Activated CD8-positive, alpha-beta memory T cell treated with anti-CD3 and anti-CD28 coated beads, Interleukin-2, amount 50 U/mL, for 48 hours (primary cell): ENCODE data around the gene PRKAR1B.

Source experiments
- DNase-seq: peaks from one replicate; pipeline ENCODE4 v3.0.0-alpha.2; 2020

PRKAR1B gene

DNA sequence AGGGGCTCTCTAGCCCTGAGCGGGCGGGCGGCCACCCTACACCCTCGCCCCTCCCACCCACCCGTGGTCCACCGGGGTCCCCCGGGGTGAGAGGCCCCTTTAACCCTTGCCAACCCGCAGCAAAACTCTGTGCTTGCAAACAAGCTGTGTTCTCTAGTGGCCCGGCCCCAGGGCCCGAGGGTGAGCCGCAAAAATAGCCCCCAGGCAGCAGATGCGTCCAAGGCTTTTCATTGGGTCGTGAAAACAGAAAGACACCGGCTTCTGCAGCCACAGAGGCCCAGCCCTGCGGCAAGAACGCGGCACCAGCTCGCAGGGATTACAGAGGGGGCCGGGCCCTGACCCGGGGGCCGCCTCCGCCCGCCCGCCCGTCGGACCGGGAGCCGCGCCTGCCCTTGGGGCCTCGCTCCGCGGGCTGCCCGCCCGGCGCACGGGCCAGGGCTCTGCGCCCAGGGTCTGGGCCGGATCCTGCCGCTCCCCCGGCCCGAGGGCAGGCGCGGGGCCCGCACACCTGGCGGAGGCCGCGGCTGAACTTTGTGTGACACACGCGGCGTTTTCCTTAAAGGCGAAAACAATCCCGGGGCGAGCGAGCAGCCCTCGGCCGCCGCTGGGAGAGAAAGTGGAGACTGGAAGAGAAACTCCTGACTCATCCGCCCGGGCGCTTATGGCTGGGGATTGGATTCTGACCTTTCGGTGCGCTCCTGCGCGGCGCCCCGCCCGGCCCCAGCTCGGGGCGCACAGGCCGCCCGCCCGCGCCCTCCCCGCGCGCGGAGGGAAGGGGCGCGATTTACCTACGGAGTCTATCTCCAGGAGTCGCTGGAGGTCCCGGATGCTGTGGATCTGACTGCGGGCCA is 210.2 kb downstream of the PRKAR1B start:
- peak; percentile 71 for DNase-seq

DNA sequence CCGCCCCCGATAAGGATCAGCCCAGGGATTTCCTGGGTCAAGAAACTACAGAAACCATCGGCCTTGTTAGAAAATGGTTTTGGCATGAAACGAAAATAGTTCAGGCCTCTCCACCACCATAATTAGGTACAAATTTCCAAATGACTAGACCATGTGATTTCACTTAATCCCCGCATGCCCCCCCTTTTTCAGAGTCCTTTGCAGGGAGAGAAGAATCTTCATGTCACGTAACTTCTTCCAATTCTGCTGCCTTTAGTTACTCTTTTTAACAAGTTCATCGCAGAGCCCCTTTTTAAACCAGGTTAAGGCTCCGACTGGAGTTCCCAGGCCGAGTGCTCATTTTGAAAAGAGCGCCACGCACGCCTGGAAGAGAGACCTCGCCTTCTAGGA is 210.9 kb downstream of the PRKAR1B start:
- DNase-seq: no peak

DNA sequence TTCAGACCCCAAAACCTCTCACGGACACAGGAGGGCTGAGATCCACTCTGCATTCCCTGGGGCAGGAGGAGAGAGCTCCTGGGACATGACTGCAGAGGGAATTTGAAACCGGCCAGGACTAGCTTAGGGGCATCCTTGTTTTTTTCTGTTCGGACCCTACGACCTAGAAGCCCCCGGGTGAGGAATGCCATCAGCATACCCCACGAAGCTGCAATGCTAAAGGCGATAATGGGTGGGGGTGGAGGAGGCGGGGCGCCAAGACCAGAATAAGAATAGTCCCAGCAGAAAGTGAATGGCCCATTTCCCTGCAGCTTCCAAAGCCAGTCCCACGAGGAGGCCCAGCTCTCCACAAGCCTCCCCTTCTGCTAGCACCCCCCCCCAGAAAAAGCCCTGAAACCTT is 211.5 kb downstream of the PRKAR1B start:
- no peak for DNase-seq

DNA sequence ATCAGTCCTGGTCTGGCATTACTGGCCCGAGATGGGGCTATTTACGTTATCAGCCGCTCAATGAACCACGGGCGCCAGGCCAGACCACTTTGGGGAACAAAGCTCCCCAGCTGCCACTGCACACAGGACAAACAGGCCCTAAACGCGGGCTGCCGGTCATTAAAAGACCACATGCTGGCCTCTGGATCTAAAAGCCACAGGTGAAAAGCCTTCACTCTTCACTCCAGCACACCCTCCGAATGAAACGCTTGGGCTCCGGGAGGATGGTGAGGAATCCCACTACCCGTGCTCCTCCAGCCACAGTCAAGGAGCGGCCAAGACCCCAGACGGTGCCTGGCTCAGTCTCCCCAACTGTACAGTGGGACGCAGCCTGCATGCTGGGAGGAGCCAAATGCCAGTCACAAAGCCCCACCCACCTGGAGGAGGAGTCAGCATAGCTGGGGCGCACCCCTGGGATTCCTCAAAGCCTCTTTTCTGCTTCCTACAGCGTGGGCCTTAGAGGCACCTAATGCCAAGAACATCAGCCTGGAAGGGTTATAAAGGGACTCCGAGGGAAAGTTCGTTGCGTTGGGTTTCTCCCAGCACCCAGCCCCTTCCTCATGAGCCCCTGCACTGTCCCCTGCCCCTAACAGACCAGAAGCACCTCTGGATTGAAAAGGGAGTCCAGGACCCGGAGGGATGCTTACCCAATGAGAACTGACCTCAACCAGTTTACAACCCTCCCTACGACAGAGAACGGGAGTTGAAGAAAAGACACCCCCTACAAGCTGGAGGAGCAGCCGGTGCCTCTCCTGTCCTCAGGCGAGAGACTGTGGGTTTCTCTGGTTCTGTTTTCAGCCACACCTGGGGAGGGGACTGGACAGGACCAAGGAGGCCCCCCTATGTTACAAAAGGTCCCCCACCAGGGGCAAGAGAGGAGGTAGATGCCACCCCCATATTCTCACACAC is 212.2 kb downstream of the PRKAR1B start:
- peak; percentile 59 for DNase-seq

DNA sequence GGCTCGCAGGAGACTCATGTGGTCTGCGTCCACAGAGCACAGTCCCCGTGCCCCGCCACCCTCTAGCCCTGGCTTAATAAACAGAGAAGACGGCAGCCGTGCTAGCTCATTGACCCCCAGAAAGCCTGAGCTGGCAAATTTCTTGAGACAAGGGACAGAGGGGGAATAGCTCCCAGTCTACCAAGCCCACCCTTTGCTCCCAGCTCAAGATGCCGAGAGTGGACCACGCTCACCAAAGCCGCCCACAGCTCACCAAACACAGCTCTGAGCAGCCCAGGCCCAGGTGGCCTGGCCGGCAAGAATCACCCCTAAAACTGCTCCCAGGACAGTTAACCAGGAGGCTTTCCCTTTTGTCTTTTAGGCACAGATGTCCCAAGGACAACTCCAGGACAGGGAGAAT is 212.8 kb downstream of the PRKAR1B start:
- no peak for DNase-seq

DNA sequence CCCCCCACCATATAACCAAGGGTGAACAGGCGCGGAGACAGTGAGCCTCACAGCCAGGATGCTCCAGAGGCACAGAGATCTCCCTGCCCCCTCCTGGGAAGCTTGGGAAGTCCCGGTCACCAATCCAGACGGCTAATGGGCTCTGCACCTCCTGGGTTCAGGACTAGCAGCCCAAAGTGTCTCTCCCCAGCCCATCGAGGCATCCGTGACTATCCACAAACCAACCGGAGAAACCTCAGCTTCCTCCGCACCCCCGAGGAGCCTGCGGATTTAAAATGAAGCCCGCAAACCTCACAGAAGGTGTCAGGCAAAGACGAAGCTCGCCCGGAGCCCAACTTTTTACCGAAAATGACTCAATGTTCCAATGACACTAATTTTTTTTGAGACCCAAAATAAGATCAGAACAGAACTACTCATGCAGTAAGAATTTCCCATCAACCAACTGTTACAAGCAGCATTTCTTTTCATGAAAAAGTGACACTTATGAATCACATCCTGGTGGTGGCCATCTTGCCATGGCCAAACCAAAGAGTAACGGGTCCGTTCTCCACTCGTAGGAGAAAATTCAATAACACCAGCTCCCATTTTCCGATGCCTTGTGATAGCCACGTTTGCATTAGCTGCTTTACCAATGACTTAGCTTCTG is 213.4 kb downstream of the PRKAR1B start:
- DNase-seq: no peak

DNA sequence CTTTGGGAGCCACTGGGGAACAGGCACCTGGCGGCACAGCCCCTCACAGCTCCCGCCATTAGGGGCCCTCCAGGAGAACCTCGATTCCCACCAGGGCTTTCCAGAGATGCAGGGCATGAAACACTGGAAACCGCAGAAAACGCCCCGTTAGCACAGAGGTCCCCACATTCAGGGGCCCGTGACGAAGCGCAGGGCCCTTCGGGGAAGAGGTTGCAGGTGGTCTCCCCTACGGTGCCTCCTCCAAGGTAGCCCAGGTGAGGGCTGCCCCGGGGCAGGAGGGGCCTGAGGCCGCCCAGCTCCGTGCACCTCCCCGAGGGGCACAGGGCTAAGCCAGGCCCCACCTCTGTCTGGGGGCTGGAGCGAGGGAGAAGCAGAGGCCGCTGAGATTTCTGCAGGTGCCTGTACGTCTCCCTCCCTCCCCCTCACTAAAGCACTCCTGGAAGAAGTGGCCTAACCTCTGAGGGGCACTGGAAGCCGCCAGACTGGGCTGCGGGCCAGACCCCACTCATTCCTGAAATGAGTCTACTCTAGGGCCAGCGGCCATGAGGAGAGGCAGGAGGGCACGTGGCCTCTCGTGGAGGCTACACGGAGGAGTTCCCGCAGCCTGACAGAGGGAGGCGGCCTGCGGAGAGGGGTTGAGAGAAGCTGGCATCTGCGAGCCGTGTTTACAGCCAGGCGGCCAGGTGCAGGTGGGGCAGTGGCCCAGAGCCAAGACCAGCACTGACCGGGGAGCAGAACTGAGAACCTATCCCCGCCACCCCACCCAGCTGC is 214.4 kb downstream of the PRKAR1B start:
- DNase-seq: no peak

DNA sequence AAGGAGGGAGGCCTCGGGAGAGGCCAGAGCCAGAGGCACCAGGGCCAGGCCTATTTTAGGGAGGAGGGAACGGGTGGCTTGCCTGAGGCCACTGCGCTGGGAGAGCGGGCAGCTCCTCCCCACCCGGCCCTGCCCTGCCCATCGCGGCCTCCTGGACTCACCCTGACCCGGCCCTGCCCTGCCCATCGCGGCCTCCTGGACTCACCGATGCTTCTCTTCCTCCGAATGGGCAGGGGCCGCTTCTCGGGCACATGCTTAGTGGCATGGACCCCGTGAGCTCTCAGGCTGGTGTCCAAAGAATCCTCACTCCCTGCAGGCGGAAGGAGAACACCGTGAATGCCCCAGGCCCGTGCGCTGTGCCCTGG is 215.0 kb downstream of the PRKAR1B start:
- no peak for DNase-seq

DNA sequence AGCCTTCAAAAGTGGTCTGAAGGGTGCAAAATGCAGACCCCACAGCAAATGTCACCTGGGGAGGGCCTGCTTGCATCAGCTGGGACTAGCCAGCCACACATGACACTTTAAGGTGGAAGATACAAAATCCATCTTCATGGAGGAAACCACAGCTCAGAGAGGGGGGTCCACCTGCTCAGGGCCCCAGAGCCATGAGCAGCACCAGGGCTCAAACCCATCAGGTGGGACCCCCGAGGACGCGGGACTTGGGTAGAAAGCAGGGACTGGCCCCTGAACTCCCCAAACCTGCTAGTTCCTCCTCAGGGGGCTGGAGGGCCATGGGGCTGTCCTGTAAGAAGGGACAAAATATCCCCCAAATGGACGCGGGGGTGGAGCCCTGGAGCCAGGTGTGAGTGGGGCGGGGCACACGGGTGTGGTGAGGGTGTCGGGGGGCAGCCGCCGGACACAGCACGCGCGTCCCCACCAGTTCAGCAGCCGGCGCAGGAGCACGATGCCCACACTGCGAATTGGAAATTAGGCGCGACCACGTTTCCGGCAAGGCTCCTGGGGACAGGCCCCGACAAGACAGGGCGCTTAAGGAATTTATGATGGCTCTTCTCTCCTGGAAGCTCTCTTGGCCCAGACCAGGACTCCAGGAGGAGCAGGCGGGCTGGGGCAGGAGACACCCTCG is 215.5 kb downstream of the PRKAR1B start:
- DNase-seq: no peak

DNA sequence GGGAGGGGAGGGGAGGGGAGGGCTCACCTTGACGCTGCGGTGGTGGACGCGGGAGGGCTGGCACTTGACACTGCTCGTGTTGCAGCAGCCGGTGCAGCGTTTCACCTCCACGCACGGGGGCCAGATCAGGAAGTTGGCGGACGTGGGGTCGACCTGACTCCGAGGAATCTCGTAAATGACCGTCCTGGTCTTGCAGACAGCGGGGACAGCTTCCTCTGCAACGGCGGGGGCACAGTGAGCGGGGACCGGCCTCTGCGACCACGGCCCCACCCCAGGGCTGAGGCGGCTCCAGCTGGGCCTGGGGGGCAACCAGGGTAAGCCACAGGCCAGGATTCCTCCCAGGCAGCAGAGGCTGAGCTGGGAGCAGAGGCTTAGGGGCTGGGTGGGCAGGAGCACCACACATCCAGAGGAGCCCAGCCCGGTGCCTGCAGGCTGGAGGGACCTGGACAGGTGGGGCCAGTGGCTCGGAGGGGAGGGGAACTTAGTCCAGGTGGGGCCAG is 216.2 kb downstream of the PRKAR1B start:
- no peak for DNase-seq

DNA sequence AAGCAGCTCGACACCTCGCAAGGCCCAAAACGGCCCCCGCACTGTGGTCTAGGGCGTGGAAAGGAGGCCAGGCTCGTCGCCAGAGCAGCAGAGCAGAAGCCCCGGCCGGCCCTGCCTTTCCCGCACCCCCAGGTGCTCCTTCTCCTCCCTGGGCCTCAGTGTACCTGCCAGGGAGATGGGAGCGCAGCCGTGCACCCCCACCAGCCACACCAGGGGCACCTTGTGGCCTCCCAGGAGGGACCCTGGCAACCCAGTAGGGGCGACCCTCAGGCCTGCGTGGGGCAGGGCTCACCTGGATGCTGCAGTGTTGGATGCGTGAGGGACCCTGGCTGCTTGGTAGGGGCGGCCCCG is 217.0 kb downstream of the PRKAR1B start:
- no peak for DNase-seq

DNA sequence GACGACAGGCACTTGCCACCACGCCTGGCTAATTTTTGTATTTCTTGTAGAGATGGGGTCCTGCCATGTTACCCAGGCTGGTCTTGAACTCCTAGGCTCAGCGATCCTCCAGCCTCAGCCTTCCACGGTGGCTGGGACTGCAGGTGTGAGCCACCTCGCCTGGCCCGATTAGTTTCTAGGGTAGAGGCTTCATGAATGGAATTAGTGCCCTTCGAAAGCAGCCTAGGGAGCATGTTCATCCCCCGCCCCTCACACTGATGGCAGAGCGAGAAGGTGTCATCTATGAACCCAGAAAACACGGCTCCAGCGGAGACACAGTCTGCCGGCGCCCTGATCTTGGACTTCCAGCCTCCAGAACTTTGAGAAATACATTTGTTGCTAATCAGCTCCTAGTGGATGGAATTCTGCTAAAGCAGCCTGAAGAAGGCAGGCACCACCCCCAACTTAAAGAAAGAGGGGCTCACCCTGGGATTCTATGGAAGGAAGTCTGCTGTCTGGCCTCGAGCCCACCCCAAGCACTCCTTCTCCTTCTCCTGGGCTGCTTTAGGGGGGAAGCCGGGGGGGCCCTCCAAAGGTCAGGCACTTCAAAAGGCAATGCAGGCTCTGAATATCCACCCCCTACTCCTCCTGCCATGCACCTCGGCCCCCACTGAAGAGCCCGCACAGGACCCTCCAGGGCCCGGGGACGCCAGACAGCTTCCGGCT is 217.5 kb downstream of the PRKAR1B start:
- DNase-seq: no peak

DNA sequence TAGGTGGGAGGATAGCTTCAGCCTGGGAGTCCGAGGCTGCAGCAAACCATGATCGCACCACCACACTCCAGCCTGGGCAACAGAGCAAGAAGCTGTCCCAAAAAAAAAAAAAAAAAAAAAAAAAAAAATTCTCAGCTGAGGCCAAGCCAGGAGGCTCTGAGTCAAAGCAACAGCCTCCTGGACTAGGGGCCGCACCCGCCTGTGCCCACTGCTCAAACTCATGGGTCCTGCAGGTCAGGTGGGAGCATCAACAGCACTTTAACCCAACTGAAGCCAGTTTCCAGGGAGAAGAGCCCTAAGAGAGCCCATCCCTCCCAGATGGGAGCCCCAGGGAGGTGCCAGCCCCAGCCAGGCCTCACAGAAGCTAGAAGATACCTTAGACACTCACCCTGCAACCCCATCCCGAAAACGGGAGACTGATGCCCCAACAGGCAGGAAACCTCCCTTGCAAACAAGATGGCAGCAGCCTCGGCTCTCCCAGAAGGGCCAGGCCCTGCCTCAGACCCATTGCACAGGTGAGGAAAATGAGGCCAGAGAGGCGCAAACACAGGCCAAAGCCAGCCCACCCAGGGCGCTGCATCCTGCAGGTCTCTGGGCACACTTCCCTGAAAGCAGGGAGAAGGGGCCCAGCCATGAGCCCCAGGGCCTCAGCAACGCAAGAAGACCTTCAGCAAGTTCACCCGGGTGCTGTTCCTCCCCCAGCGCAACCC is 218.5 kb downstream of the PRKAR1B start:
- no peak for DNase-seq

DNA sequence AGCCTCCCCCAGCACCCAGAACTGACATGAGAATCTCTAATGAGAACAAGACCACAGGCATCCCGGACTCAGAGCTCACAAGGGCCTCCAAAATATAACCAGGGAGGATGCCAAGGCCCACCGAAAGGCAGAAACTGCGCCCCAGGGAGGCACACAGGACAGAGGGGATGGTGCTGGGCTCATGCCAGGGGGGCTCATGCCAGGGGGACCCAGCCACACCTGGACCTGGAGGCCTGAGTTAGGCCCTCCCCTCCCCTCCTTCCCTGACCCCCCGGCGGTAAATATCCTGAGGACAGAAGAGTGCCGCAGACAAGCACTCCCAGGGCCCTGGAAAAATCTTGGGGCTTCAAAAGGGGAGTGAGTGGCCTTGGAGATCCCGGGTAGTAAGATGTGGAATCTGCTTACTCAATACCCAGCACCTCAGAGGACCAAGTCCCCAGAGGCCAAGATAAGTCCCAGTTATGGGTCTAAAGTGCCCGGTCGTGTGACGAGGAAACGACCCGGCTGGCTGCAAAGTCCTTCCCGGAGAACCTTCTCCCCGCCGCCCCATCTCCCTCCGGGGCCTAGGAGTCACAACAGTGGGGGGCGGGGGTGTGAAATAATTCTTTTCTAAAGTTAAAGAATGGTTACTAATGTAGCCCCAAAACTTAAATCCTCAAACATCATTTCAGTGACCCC is 219.3 kb downstream of the PRKAR1B start:
- no peak for DNase-seq

DNA sequence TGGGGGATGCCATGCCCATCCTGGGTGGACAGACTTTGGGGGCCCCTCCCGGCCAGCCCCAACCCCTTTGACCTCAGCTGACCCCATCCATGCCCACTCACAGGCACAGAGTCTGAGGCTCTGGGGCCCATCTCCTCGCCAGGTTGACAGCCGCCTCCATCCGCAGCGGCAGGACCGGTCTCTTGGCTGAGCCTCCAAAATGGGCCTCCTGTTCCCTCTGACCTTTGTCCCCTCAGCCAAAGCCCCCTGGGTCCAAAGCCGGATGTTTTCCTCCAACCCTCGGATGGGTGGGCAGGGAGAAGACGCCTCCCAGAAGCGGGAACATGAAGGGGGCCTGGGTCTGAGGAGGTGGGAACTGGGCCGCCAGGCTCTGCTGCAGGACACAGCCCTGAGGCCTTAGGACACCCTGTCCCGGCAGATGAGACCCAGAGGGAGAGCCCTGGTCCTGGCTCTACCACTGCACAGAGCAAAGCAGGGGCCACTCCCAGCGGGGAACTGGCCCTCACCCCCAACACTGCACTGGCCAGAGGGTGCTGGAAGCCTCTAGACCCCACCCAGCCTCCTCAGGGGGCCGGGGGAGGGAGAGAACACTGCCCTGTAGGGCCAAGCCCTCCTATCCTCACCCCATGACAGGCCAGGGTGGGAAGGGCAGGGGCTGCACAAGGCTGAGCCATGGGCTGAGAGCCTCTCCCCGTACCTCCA is 220.0 kb downstream of the PRKAR1B start:
- DNase-seq: no peak

DNA sequence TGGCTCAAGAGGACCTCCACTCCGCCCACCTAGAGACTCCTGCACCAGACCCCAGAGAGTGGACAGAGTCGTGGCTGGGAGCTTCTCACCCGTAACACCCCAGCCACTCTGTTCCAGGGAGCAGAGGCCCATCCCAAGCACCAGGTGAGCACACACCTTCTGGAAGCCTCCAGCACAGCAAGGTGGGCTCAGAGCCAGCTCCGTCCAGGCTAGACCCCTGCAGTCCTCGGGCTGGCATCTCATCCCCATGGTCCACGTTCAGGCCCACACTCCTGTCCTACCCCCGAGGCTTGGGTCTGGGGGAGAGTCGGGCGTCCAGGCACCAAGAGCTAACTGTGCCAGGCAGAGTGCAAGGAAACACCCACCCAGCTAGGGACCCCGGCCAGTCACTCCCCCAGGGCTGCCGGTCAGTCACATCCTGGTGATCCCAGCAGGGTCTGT is 220.7 kb downstream of the PRKAR1B start:
- DNase-seq: no peak

DNA sequence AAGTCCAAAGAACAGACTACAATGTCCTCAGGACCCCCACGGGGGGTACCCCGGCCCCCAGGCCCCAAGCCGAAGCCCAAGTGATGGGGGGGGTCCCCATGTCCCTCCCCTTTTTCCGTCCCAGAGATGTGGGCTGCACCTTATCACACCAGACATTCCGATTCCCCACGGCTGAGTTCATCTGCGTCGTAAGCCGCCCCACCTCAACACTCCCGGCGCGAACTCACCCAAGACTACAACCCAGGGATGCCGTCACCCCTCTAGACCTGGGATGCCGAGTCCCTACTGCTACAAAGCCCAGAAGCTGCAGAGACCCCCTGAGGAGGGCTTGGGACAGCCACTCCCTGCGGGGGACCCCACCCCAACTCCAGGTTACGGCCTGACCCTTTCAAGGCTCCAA is 221.9 kb downstream of the PRKAR1B start:
- no peak for DNase-seq

DNA sequence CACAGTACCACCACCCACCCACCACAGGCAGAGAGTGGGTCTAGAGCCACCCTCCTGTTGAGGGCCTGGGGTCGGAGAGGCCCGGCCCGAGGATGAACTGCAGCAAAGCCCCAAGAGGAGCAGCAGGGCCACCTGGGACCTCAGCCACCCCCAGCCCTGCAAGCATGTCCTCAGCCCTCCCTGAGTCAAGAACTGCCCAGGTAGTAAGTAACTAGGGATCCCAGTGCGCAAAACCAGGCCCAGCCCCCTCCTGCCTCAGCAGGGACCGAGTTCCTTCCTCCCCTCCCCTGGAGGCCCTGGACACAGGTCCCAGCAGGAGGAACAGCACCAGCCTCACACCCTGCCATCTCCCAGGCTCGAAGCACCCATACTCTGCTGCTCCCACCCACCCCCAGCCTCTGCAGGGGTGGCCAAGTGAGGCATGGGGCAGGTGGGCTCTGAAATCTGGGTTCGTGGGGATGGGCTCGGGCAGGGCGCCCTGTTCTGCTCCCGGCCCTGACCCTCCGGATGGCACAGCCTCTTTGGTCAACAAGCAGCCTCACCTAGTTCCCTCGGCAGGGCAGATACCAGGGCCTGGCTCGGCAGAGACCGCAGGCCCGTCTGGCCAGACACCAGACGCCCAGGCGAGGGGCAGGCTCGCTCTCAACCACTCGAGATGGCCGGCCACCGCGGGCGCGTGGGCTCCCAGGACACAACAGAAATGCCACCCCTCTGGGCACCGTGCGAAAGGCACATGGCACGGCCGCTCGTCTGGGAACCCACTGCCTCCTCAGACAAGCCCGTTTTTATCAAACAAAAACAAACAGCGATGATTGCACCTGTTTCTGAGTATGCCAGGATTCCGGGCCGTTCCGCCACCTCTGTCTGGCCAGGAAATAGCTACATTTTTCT is 222.6 kb downstream of the PRKAR1B start:
- no peak for DNase-seq
